NCI-H226 (cell line): ENCODE results near the gene EIF5A.

Source experiments
- DNase-seq: peaks from one replicate; pipeline ENCODE4 v3.0.0-alpha.2; 2015

Gene EIF5A

GRCh38 chr17:7357381-7357780, 50.0 kb downstream of the EIF5A start:
- no peak for DNase-seq

- no peak for DNase-seq
These were observed 54.5 kb downstream of the EIF5A start for GRCh38 chr17:7361906-7362305.
